ENCODE measurements around the gene KAZN.

- TF ChIP-seq CTCF (IDR thresholded peaks at IDR 0.05; ENCODE audit: insufficient read depth, low read depth, low read length): no peak
- TF ChIP-seq EZH2 (IDR thresholded peaks at IDR 0.05; ENCODE audit: insufficient read depth, low read length): no peak
Measured at GRCh38 chr1:14612256-14612655, 13.8 kb downstream of the KAZN start.
